Mucosa of rectum (tissue), 2 donors: Measurements from ENCODE around the gene CD151.

Source experiments
- H3K27ac ChIP-seq, 2 donors: one replicate each; pipeline ENCODE4 v1.7.0; 2013; ENCODE audit warnings: inconsistent platforms in 2 of 2, low read depth in 2 of 2, low read length in 2 of 2
- H3K27me3 ChIP-seq, 2 donors: one replicate each; pipeline ENCODE4 v1.7.0; 2013; ENCODE audit warnings: low read length in 2 of 2; ENCODE audit not compliant: control insufficient read depth in 2 of 2, insufficient read depth in 2 of 2
- H3K36me3 ChIP-seq, 2 donors: one replicate each; pipeline ENCODE4 v1.7.0; 2013; ENCODE audit warnings: low read length in 2 of 2; ENCODE audit not compliant: control insufficient read depth in 2 of 2, insufficient read depth in 2 of 2
- H3K4me1 ChIP-seq, 2 donors: one replicate each; pipeline ENCODE4 v1.7.0; 2013; ENCODE audit warnings: low read length in 2 of 2, mild to moderate bottlenecking in 1 of 2; ENCODE audit not compliant: control insufficient read depth in 2 of 2, insufficient read depth in 2 of 2
- H3K4me3 ChIP-seq, 2 donors: one replicate each; pipeline ENCODE4 v1.7.0; 2013; ENCODE audit warnings: low read length in 2 of 2
- H3K9ac ChIP-seq, 2 donors: one replicate each; pipeline ENCODE4 v1.7.0; 2013; ENCODE audit warnings: low read length in 2 of 2, low read depth in 1 of 2, mild to moderate bottlenecking in 1 of 2
- H3K9me3 ChIP-seq, 2 donors: one replicate each; pipeline ENCODE4 v1.7.0; 2013; ENCODE audit warnings: low read length in 2 of 2; ENCODE audit not compliant: control insufficient read depth in 2 of 2
- donor health status: healthy.
- donor health status: Normal muscosa, but diverticular disease.

The CD151 gene

GRCh38 chr11:865462-866430 is 33.0 kb downstream of the CD151 start:
- H3K4me1 ChIP-seq = peaks cover 5% of the 10 kb centered on the region in 2 donors
- H3K4me3 ChIP-seq = no peak overlapping the region
- no peaks in the 10 kb centered on the region for H3K9me3 ChIP-seq
- no peak overlapping the region for H3K9ac ChIP-seq
- no peak overlapping the region for H3K27ac ChIP-seq
- peaks cover 0 to 3% of the 10 kb centered on the region in 2 donors for H3K36me3 ChIP-seq
- H3K27me3 ChIP-seq = peaks cover 3 to 35% of the 10 kb centered on the region in 2 donors

DNA sequence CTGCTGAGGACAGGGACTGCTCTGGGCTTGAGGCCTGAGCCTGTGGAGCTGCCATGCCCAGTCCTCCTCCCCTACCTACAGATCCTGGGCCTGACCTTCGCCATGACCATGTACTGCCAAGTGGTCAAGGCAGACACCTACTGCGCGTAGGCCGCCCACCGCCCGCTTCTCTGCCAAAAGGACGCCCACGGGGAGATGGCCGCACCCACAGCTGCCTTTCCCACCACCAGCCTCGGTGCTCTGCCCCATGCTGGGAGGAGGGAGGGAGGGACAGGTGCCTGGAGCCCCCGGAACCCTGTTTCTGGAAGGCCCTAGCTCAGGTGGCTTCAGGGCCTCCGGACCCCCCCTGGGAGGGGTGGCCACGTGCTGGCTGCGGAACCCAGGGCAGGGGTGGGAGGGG is 33.7 kb downstream of the CD151 start:
- H3K9me3 ChIP-seq = no peaks in the 10 kb centered on the region
- no peak overlapping the region for H3K9ac ChIP-seq
- peaks cover 0 to 3% of the 10 kb centered on the region in 2 donors for H3K36me3 ChIP-seq
- H3K27ac ChIP-seq = no peak overlapping the region
- H3K4me3 ChIP-seq = no peak overlapping the region
- peaks cover 5% of the 10 kb centered on the region in 2 donors for H3K4me1 ChIP-seq
- peaks cover 3 to 31% of the 10 kb centered on the region in 2 donors for H3K27me3 ChIP-seq

GRCh38 chr11:867856-868358 is 35.2 kb downstream of the CD151 start:
- H3K27me3 ChIP-seq = peaks cover 0 to 22% of the 10 kb centered on the region in 2 donors
- no peak overlapping the region for H3K4me3 ChIP-seq
- peaks cover 0 to 3% of the 10 kb centered on the region in 2 donors for H3K36me3 ChIP-seq
- H3K4me1 ChIP-seq = no peaks in the 10 kb centered on the region
- H3K9ac ChIP-seq = no peak overlapping the region
- H3K27ac ChIP-seq = no peak overlapping the region
- H3K9me3 ChIP-seq = no peaks in the 10 kb centered on the region

GRCh38 chr11:868394-868793 is 35.6 kb downstream of the CD151 start:
- Histone ChIP-seq H3K27ac (no peak overlapping the region), H3K9ac (no peak overlapping the region), H3K27me3 (peaks cover 0 to 20% of the 10 kb centered on the region in 2 donors), H3K36me3 (peaks cover 0 to 3% of the 10 kb centered on the region in 2 donors), H3K9me3 (no peaks in the 10 kb centered on the region), H3K4me1 (no peaks in the 10 kb centered on the region), H3K4me3 (no peak overlapping the region)

DNA sequence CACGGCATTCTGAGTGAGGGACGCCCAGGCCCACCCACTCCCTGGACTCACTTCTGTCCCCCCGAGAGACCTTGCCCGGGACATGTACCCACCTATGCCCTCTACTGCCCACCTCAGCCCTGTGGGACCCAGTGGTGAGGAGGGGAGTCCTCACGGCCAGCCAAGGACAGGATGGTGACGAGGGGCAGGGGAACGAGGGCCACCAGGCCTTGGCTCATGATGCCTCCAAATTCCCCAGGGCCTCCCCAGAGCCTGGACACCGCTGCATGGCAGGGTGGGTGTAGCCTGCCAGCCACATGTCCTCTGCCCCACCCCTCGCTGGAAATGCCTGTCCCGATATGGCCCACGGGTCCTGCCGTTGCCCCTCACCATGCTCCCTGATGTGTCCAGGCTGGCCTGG is 36.0 kb downstream of the CD151 start:
- H3K4me3 ChIP-seq = no peak overlapping the region
- peaks cover 0 to 3% of the 10 kb centered on the region in 2 donors for H3K36me3 ChIP-seq
- no peaks in the 10 kb centered on the region for H3K9me3 ChIP-seq
- H3K27me3 ChIP-seq = peaks cover 0 to 17% of the 10 kb centered on the region in 2 donors
- H3K9ac ChIP-seq = no peak overlapping the region
- no peaks in the 10 kb centered on the region for H3K4me1 ChIP-seq
- no peak overlapping the region for H3K27ac ChIP-seq

DNA sequence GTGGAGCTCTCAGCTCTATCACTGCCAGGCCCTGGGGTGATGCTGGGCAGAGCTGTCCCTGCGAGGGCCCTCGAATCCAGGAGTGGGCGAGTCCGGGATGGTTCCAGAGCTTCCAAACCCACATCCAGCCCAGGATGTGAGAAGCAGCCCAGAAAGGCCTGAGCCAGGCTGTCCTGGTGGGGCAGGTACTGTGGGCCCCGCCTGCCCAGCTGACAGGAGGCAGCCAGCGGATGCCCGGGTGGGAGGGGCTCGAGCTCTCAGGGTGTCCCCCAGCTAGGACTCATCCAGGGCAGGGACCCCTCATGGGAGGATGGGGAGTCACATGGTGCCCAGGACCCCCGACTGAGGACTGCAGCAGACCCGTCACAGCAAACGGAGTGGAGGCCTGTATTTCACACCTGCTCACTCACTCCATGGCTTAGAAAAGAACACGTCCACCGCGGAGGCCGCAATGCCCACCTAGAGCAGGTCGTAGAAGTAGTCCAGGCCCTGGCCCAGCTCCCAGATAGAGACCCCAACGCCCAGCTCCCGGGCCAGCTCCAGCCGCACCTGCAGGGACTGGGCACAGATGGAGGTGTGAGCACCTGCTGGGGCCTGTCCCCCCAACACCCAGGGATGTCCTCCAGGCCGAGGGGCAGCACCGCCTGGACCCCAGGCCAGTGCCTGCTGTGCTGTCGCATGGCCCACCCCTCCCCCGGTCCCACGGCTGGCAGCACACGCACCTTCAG is 36.8 kb downstream of the CD151 start:
- no peaks in the 10 kb centered on the region for H3K4me1 ChIP-seq
- H3K9ac ChIP-seq = no peak overlapping the region
- H3K36me3 ChIP-seq = peaks cover 0 to 3% of the 10 kb centered on the region in 2 donors
- H3K4me3 ChIP-seq = no peak overlapping the region
- no peak overlapping the region for H3K27ac ChIP-seq
- peaks cover 0 to 9% of the 10 kb centered on the region in 2 donors for H3K27me3 ChIP-seq
- no peaks in the 10 kb centered on the region for H3K9me3 ChIP-seq

- peaks cover 0 to 3% of the 10 kb centered on the region in 2 donors for H3K36me3 ChIP-seq
These were observed 37.3 kb downstream of the CD151 start for GRCh38 chr11:870127-870413.

GRCh38 chr11:870418-870817 is 37.7 kb downstream of the CD151 start:
- Histone ChIP-seq H3K9me3 (no peaks in the 10 kb centered on the region), H3K27me3 (peaks cover 0 to 3% of the 10 kb centered on the region in 2 donors), H3K9ac (no peak overlapping the region), H3K27ac (no peak overlapping the region), H3K36me3 (peaks cover 0 to 3% of the 10 kb centered on the region in 2 donors), H3K4me3 (no peak overlapping the region), H3K4me1 (no peaks in the 10 kb centered on the region)

More at GRCh38 chr11:870127-870413, 37.3 kb downstream of the CD151 start:
- no peaks in the 10 kb centered on the region for H3K9me3 ChIP-seq
- no peaks in the 10 kb centered on the region for H3K4me1 ChIP-seq
- no peak overlapping the region for H3K27ac ChIP-seq
- no peak overlapping the region for H3K4me3 ChIP-seq
- peaks cover 0 to 5% of the 10 kb centered on the region in 2 donors for H3K27me3 ChIP-seq
- no peak overlapping the region for H3K9ac ChIP-seq

DNA sequence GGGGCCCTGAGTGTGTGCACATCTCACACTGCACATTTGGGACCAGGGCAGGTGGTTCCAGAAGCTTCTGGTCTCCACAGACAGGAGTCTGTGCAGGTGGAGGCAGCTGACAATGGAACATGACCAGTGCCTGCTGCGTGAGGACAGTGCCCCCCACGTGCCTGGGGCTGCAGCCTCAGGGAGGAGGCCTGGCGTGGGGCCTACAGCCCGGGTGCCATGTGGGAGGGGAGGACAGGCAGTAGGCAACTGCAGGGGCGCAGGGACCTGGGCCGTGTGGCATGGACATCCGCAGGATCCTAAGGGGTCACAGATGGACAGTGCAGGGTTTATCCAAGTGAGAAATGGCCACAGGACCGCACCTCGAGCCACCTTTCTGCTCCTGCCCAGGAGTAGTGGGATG is 38.7 kb downstream of the CD151 start:
- Histone ChIP-seq H3K36me3 (peaks cover 2 to 3% of the 10 kb centered on the region in 2 donors), H3K9ac (no peak overlapping the region), H3K27me3 (no peaks in the 10 kb centered on the region)

DNA sequence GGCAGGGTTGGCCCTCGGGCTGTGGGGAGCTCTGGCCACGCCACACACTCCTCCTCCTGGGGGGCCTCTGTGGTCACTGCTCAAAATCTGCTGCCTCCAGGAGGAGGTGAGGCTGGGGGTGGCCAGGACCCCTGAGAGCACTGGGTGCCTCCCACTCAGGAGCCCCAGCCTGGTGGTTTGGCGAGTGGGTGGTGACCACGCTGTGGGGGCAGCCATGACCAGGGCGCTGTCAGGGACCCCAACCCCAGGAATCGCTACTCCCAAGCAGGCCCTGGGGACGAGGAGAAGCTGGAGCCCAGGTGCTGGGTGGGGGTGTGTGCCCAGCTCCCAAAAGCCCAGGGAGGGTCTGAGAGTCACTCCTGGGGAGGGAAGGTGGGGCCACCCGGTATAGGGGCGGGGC is 40.0 kb downstream of the CD151 start:
- no peaks in the 10 kb centered on the region for H3K9me3 ChIP-seq
- H3K27ac ChIP-seq = no peak overlapping the region
- H3K36me3 ChIP-seq = peaks cover 3 to 4% of the 10 kb centered on the region in 2 donors

More for the DNA sequence above, 38.7 kb downstream of the CD151 start:
- H3K27ac ChIP-seq = no peak overlapping the region
- no peaks in the 10 kb centered on the region for H3K4me1 ChIP-seq
- no peaks in the 10 kb centered on the region for H3K9me3 ChIP-seq
- H3K4me3 ChIP-seq = no peak overlapping the region

More for the DNA sequence above, 40.0 kb downstream of the CD151 start:
- no peaks in the 10 kb centered on the region for H3K4me1 ChIP-seq
- H3K27me3 ChIP-seq = no peaks in the 10 kb centered on the region
- no peak overlapping the region for H3K4me3 ChIP-seq
- H3K9ac ChIP-seq = no peak overlapping the region
